ENCODE measurements around the gene DUSP1.

DUSP1 gene

GRCh38 chr5:172818081-172818480, 47.1 kb upstream of the DUSP1 start:
- Histone ChIP-seq H3K79me2 (ENCODE audit: insufficient read depth, low read length) (no peaks in the 10 kb centered on the region), H3K9me3 (ENCODE audit: insufficient read depth, low read length) (no peaks in the 10 kb centered on the region), H4K20me1 (ENCODE audit: low read depth, low read length) (no peaks in the 10 kb centered on the region), H3F3A (ENCODE audit: insufficient read depth) (no peaks in the 10 kb centered on the region), H3K9ac (ENCODE audit: low read length) (no peak overlapping the region), H3K4me3 (ENCODE audit: insufficient read depth, low read length, poor library complexity, severe bottlenecking) (no peak overlapping the region), H3K36me3 (ENCODE audit: low read length) (no peaks in the 10 kb centered on the region), H3K27me3 (ENCODE audit: low read length) (no peaks in the 10 kb centered on the region), H2AFZ (ENCODE audit: low read depth, low read length, severe bottlenecking) (no peak overlapping the region), H3K4me2 (ENCODE audit: low read depth, low read length, poor library complexity, severe bottlenecking) (no peak overlapping the region), H3K27ac (ENCODE audit: low read depth, low read length) (no peak overlapping the region), H3K9me2 (replicated peaks; ENCODE audit: insufficient read depth, low read length) (no peaks in the 10 kb centered on the region)
- TF ChIP-seq EZH2phosphoT487 (conservative IDR thresholded peaks at IDR 0.05; ENCODE audit: low read length) (no peak), CTCF (IDR thresholded peaks at IDR 0.05; ENCODE audit: insufficient read depth, low read length, poor library complexity, severe bottlenecking) (no peak)

GRCh38 chr5:172817664-172818063, 46.7 kb upstream of the DUSP1 start:
- TF ChIP-seq CTCF (IDR thresholded peaks at IDR 0.05; ENCODE audit: insufficient read depth, low read length, poor library complexity, severe bottlenecking) (no peak), EZH2phosphoT487 (conservative IDR thresholded peaks at IDR 0.05; ENCODE audit: low read length) (no peak)
- Histone ChIP-seq H3F3A (ENCODE audit: insufficient read depth) (no peaks in the 10 kb centered on the region), H3K9me2 (replicated peaks; ENCODE audit: insufficient read depth, low read length) (no peaks in the 10 kb centered on the region), H3K27ac (ENCODE audit: low read depth, low read length) (no peak overlapping the region), H3K4me3 (ENCODE audit: insufficient read depth, low read length, poor library complexity, severe bottlenecking) (no peak overlapping the region), H3K36me3 (ENCODE audit: low read length) (no peaks in the 10 kb centered on the region), H3K9ac (ENCODE audit: low read length) (no peak overlapping the region), H3K9me3 (ENCODE audit: insufficient read depth, low read length) (no peaks in the 10 kb centered on the region), H2AFZ (ENCODE audit: low read depth, low read length, severe bottlenecking) (no peak overlapping the region), H3K79me2 (ENCODE audit: insufficient read depth, low read length) (no peaks in the 10 kb centered on the region), H3K27me3 (ENCODE audit: low read length) (no peaks in the 10 kb centered on the region), H4K20me1 (ENCODE audit: low read depth, low read length) (no peaks in the 10 kb centered on the region), H3K4me2 (ENCODE audit: low read depth, low read length, poor library complexity, severe bottlenecking) (no peak overlapping the region)

GRCh38 chr5:172816925-172817562, 46.0 kb upstream of the DUSP1 start:
- no peaks in the 10 kb centered on the region for H3K27me3 ChIP-seq (ENCODE audit: low read length)
- H3K4me3 ChIP-seq (ENCODE audit: insufficient read depth, low read length, poor library complexity, severe bottlenecking), result no peak overlapping the region
- H3K9ac ChIP-seq (ENCODE audit: low read length), result no peak overlapping the region
- no peaks in the 10 kb centered on the region for H3K79me2 ChIP-seq (ENCODE audit: insufficient read depth, low read length)
- no peak overlapping the region for H2AFZ ChIP-seq (ENCODE audit: low read depth, low read length, severe bottlenecking)
- TF ChIP-seq EZH2phosphoT487 (conservative IDR thresholded peaks at IDR 0.05; ENCODE audit: low read length) (no peak), CTCF (IDR thresholded peaks at IDR 0.05; ENCODE audit: insufficient read depth, low read length, poor library complexity, severe bottlenecking) (no peak)
- H3K9me3 ChIP-seq (ENCODE audit: insufficient read depth, low read length), result no peaks in the 10 kb centered on the region
- H3K36me3 ChIP-seq (ENCODE audit: low read length), result no peaks in the 10 kb centered on the region
- H3K9me2 ChIP-seq (replicated peaks; ENCODE audit: insufficient read depth, low read length), result no peaks in the 10 kb centered on the region
- no peak overlapping the region for H3K27ac ChIP-seq (ENCODE audit: low read depth, low read length)
- H4K20me1 ChIP-seq (ENCODE audit: low read depth, low read length), result no peaks in the 10 kb centered on the region
- no peak overlapping the region for H3K4me2 ChIP-seq (ENCODE audit: low read depth, low read length, poor library complexity, severe bottlenecking)
- H3F3A ChIP-seq (ENCODE audit: insufficient read depth), result no peaks in the 10 kb centered on the region

All from SU-DHL-6 (cell line).